Epithelial cell of esophagus (primary cell): ENCODE results near the gene PTOV1.

Experiments used
- DNase-seq: peaks from one replicate; pipeline ENCODE4 v3.0.0; 2010; ENCODE audit warnings: low read depth
- H3K4me3 ChIP-seq: 2 replicates; pipeline ENCODE4 v1.5.1; 2011; ENCODE audit warnings: mild to moderate bottlenecking, low read length, control low read depth
- TF ChIP-seq, protein P1 (sequence below): IDR thresholded peaks from 2 replicates; pipeline ENCODE4 v1.5.1; 2011; ENCODE audit warnings: low read depth, mild to moderate bottlenecking, low read length, control low read depth, inconsistent platforms; ENCODE audit not compliant: insufficient read depth; ENCODE audit errors: missing control alignments

Gene PTOV1

DNA sequence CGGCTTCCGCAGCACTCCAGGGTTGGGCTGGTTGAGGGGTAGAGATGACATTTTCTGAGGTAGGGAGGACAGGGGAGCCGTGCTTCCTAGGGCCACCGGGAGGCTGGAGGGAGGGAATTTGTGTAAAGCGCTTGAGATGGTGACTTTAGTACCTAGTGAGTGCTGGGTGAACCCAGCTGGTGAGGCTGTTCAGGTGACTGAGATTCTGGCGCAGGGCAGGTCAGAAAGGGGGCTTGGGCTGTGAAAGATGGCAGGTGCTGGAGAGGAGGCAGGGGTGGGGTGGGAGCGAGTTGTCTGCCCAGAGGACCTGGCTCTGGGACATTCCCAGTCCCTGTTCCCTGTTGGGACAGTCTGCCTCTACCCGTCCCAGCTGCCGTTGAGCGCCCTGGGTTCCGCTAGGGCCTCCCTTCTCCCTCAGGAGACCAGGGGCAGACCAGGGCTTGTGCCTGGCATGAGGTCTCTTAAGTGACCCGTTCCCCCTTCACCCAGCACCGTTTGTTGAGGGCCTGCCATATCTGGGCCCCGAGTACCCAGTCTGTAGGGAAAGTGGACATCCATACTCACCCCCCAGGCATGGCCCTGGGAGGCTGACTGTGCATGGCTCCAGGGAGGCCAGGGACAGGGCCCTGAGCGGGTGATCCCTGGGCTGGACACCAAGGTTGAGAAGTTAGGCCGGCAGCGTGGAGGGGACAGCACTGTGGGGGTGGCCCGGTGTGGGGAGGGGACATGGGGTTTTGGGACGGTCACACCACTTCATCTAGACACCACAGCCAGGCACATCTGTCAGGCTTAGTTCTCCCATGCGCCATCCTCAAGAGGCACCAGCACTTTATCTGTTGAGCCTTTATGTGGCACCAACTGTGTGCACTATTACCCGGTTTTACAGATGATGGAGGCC, 5.0 kb downstream of the PTOV1 start:
- H3K4me3 ChIP-seq = no peak overlapping the region
- TF ChIP-seq, protein P1, sequence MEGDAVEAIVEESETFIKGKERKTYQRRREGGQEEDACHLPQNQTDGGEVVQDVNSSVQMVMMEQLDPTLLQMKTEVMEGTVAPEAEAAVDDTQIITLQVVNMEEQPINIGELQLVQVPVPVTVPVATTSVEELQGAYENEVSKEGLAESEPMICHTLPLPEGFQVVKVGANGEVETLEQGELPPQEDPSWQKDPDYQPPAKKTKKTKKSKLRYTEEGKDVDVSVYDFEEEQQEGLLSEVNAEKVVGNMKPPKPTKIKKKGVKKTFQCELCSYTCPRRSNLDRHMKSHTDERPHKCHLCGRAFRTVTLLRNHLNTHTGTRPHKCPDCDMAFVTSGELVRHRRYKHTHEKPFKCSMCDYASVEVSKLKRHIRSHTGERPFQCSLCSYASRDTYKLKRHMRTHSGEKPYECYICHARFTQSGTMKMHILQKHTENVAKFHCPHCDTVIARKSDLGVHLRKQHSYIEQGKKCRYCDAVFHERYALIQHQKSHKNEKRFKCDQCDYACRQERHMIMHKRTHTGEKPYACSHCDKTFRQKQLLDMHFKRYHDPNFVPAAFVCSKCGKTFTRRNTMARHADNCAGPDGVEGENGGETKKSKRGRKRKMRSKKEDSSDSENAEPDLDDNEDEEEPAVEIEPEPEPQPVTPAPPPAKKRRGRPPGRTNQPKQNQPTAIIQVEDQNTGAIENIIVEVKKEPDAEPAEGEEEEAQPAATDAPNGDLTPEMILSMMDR = no peak
- DNase-seq = no peak

- TF ChIP-seq, protein P1 = no peak
- DNase-seq = no peak
- no peak overlapping the region for H3K4me3 ChIP-seq
Measured at GRCh38 chr19:49856574-49857021, 5.6 kb downstream of the PTOV1 start.

- H3K4me3 ChIP-seq = no peak overlapping the region
- DNase-seq = no peak
- TF ChIP-seq, protein P1 = no peak
Measured at GRCh38 chr19:49857061-49857837, 6.3 kb downstream of the PTOV1 start.

DNA sequence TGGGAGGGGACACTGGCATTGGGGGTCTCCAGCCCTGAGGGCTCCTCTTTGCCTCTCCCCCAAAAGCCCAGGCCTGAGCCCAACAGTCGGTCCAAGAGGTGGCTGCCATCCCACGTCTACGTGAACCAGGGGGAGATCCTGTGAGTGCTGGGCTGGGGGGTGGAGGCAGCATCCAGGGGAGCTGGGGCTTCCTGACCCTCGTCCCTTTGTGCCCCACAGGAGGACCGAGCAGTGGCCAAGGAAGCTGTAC, 6.8 kb downstream of the PTOV1 start:
- H3K4me3 ChIP-seq = no peak overlapping the region
- TF ChIP-seq, protein P1 = no peak
- no peak for DNase-seq

DNA sequence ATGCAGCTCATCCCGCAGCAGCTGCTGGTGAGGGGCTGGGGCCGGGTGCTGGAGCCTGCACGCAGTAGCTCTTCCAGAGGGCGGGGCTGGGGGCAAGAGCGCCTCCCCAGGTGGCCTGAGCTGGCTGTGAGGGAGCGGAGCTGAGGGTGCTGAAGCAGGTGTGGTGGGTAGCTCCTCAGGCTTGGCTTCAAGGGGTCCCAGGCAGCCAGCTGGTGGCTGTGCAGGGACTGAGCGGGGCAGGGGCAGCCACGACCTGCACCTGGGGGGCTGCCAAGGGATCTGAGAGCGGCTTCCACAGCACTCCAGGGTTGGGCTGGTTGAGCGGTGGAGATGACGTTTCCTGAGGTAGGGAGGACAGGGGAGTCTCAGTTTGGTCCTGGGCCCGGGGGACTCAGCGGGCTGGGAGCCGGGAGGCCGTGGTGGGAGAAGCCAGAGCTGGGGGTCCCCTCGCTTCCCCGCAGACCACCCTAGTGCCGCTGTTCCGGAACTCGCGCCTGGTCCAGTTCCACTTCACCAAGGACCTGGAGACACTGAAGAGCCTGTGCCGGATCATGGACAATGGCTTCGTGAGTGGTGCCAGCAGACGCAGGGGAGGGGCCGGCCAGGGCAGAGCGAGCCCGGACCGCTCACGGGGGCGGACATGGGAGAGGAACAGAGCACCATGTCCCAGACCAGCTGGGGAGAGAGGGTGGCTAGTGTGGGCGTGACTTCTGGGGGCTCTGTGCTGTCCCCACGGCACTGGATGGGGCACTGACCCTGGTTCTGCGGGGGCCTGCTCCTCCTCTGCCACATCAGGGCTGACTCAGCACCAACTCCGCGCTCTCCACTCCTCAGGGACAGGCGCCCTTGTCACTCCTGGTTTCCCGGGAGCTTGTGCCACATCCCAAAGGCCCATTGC, 7.4 kb downstream of the PTOV1 start:
- TF ChIP-seq, protein P1 = no peak
- H3K4me3 ChIP-seq = no peak overlapping the region
- DNase-seq = no peak

DNA sequence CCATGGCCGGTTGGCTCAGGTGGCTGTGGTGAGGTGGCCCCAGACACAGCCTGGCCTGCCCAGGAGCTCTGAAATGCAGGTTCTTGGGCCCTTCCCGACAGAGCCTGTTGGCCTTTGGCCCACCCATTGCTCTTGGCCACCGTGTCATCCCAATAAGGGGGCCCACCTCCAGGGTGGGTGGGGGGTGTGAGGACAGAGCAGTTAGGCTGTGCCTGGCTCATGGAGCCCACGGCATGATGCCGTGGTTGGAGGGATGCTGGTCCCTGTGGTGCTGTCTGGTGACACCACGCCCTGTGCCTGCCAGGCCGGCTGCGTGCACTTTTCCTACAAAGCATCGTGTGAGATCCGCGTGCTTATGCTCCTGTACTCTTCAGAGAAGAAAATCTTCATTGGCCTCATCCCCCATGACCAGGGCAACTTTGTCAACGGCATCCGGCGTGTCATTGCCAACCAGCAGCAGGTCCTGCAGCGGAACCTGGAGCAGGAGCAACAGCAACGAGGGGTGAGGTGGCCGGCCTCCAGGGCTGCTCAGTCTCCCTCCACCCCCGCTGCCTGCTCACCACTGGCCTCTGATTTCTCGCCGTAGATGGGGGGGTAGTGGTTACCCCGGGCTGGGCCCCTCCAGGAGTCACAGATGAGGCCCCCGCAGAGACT, 8.8 kb downstream of the PTOV1 start:
- no peak for DNase-seq
- no peak overlapping the region for H3K4me3 ChIP-seq
- TF ChIP-seq, protein P1 = no peak
